ENCODE measurements around the gene MS4A2.
"Not testable (repeated sequence)": the region's sequence is repeated elsewhere in the genome, so short reads cannot be mapped to it uniquely, and the experiment has no call there.

Gene MS4A2

DNA sequence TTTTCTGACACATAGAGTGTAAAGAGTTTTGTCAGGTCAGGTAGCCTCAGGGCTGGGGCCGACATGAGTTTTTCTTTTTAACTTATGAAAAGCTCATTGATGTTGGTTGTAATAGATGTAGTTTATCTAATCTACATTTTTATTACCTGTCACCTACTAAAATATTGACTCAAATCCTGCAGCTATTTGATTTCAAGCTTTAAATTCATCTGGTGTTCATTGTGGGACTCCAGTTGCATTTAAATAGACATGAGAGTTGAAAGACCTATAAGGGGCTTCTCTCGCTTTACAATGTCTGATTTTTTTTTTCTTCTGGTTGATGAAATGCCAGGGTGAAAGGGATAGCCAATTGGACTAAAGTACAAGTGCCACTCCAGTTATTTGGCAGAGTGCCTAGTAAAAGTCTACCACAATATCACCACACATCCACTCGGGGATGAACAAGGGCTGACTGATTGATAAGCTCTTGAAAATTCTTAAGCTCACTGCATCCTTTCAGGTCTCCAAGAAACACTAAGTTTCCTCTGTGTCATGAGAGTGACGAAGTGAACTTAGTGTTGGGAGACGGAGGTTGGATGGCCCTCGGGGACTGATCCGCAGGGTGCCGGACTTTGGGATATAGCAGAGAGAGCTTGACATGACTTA is 16.1 kb downstream of the MS4A2 start:
- not testable (repeated sequence) for DNase-seq

GRCh38 chr11:60108631-60109030 is 20.2 kb downstream of the MS4A2 start:
- DNase-seq, result not testable (repeated sequence)

DNA sequence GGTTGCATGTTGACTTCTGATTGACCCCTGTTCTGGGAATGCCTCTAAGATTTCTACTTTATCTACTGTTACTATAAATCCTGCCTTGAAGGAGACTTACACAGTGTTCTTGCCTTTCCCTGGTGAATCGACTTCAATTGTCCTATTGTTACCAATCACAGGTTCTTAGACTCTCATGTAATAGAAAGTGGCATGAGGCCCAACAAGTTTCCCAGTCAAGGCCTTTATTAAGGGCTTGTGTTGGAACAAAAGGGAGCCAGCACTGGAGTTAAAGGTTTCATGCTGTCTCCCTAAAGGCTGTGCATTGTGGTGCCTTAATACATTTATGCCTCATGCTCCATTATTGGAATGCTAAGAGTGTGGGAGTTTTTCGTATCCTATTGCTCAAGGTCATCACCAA is 23.3 kb downstream of the MS4A2 start:
- no peak for DNase-seq

- DNase-seq, result no peak
These were observed 28.7 kb downstream of the MS4A2 start for GRCh38 chr11:60116996-60117790.

DNA sequence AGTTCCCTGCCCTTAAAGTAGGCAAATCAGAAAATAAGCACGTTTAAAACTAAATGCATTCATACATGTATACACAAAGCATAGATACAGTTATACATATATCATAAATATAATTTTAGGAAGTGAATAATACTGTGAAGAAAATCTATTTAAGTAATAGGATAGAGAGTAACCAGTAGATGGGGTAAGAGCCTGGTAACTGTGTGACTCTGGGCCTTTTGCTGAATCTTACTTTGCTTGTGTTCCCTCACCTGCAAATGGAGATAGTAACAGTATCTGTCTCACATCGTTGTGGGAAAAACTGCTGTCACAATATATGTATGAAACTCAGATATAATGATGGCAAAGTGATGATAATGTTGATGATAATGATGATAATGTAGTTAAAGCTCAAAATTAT is 29.9 kb downstream of the MS4A2 start:
- peak; percentile 9 for DNase-seq

- DNase-seq, result no peak
These were observed 31.2 kb downstream of the MS4A2 start for GRCh38 chr11:60119710-60120109.

- peak; percentile 89 for DNase-seq
These were observed 32.8 kb downstream of the MS4A2 start for GRCh38 chr11:60121264-60121663.

GRCh38 chr11:60122414-60123036 is 34.1 kb downstream of the MS4A2 start:
- DNase-seq, result peak; percentile 63

DNA sequence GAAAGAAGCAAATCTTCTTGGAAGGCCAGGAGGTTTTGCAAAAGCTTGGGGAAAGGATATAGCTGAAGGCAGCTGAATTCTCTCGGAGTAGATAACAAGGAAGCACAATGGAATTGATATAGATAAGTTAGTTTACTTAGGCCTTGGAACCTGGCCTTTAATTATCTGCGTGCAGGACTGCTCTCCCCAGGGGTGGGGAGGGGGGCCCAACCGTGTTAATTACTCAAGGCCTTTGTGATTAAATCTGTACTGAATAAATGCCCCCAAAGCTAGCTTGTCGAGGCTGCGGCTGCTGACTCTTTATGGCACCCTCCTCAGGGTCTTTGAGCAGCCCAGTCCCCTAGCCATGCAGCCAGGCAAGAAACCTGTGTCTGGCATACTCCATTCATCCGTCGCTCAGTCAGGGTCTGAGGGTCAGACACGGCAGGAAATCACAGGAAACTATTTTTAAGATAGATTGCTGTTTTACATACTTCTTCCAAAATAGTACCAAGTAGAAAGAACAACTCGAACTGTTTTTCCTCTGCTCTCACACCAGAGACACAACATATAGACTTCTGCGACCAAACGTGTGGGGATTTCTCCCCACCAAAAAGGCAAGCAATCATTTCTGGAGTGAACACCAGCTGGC is 36.5 kb downstream of the MS4A2 start:
- DNase-seq, result peak; percentile 11

GRCh38 chr11:60125956-60126585 is 37.6 kb downstream of the MS4A2 start:
- peak; percentile 72 for DNase-seq

GRCh38 chr11:60127311-60127811 is 38.9 kb downstream of the MS4A2 start:
- DNase-seq, result no peak

- DNase-seq, result no peak
These were observed 39.9 kb downstream of the MS4A2 start for GRCh38 chr11:60128376-60128775.

- not testable (repeated sequence) for DNase-seq
These were observed 40.4 kb downstream of the MS4A2 start for GRCh38 chr11:60128866-60129265.

DNA sequence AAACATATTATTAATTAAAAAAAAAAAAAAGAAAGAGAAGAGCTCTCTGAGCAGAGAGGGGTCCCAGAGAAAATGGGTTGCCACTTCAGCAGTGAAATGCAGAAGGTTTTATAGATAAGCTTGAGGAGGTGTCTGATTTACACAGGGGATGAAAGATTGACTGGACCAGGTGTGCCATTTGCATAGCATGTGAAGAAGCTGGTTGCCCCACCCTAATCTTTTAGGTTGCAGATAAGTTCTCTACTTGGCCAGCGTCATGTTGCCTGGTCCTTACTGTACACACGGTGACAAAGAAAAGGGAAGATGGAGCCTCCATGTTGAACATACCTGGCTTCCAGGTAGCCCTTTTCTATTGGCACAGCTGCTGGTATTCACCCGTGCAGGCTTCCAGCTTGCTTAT is 41.4 kb downstream of the MS4A2 start:
- DNase-seq, result no peak

DNA sequence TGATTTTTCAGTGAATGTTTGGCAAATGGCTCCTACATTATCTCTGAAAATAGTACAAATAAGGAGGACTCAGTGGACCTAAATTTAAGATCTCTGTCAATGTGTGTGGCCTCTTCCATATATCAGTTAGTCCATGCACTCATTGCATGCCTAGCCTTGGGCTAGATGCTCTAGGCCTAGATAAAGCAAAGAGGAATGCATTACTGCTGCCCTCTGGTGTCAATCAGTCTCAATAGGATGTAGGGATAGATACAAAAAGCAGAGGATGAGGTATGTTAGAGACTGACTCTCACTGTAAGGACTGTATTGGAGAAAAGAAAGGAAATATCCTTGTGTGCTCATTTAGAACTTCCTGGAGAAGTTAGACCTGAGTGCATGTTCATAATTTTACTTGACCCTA is 42.0 kb downstream of the MS4A2 start:
- peak; percentile 81 for DNase-seq

GRCh38 chr11:60131912-60132311 is 43.4 kb downstream of the MS4A2 start:
- no peak for DNase-seq

DNA sequence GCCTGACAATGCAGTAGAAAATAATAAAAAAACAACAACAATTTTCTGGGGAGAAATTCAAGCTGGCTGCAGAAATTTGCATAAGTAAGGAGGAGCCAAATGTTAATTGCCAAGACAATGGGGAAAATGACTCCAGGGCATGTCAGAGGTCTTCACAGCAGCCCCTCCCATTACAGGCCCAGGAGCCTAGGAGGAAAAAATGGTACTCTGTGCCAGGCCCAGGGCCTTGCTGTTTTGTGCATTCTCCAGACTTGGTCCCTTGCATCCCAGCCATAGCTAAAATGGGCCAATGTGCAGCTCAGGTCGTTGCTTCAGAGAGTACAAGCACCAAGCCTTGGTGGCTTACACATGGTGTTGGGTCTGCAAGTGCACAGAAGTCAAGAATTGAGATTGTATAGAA is 45.5 kb downstream of the MS4A2 start:
- DNase-seq, result no peak

DNA sequence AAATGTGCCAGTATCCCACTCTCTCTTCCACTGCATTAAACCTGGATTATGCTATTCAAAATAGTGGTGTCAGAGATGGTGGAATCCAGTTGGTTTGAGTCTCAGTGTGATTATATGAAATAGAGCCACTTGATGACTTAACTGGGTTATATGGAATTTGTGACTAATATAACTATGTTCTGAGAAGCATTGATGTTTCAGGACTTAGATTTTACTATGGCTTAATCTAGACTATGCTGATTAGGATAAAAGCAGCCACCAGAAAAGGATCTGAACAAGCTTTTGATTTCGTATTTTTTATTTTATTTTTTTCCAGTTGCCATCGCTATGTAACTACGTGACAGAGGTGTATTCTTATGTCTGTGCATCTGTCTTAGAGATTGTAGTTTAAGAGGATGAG is 55.3 kb downstream of the MS4A2 start:
- no peak for DNase-seq

DNA sequence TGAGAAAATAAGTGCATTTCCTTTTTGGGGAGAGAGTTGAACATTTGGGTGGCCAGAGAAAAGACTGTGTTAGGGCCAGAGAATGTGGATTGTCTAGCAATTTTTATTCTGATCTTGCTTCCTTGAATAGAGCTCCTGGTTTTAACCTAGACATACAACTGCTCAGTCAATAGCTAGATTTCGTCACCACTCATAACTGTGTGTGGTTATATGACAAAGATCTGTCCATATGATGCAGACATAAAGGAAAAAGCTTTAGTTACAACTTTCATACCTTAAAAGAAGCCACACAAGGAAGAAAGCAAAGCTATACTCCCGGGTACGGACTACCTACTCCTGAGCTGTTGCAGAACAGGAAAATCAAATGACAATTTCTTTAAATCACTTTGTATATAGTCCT is 57.2 kb downstream of the MS4A2 start:
- no peak for DNase-seq
